Measurements from ENCODE around the gene UBD. TPM values are rescaled to one million over a fixed set of nuclear protein-coding genes. Genes with fewer than 3 reads are reported as not detected.

UBD gene
- total and polyA plus RNA-seq, 12 donors: 0.17 to 2.3 (median 0.77) TPM; not detected in 5

DNA sequence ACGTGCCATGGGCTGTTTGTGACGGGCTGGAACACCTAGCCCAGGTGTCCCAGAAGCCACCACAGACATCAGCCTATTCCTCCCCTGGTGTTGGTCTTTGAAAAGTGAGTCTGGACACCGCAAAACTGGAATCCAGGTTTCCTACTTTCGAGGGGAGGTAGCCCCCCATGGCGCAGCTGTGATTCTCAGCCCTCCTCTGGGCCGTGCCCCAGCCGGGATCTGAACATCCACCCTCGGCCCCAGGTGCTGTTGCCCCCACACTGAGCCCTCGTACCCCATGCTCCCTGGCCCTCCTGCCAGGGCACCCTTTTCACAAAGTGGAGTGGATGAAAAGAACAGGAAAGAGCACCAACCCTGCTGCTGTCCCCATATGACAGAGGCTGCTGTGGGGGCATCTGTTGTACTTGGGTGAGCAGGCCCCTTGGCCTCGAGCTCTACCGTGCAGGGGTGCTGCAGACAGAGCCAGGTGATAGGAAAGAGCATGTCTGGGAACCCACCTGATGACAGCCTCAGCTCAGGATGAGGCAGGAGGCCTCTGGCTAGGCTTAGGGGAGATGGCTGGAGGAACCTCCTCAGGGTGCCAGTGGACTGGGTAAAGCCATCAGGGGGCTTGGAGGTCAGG lies 53.0 kb downstream of the UBD start:
- no peak overlapping the region for H3K4me3 ChIP-seq
- WGBS, 4 donors: 68 to 79% (median 78%) methylated on average over 10 to 11 of the region's 11 CpGs
- no peak for DNase-seq
- no peak overlapping the region for H3K27ac ChIP-seq
- no peaks in the 10 kb centered on the region for H3K36me3 ChIP-seq (replicated peaks in 1 of 2)
- intact Hi-C loops (cut with DNase I): no loop called here
- TF ChIP-seq POLR2A (IDR thresholded peaks at IDR 0.05): no peak
- TF ChIP-seq, protein P1, sequence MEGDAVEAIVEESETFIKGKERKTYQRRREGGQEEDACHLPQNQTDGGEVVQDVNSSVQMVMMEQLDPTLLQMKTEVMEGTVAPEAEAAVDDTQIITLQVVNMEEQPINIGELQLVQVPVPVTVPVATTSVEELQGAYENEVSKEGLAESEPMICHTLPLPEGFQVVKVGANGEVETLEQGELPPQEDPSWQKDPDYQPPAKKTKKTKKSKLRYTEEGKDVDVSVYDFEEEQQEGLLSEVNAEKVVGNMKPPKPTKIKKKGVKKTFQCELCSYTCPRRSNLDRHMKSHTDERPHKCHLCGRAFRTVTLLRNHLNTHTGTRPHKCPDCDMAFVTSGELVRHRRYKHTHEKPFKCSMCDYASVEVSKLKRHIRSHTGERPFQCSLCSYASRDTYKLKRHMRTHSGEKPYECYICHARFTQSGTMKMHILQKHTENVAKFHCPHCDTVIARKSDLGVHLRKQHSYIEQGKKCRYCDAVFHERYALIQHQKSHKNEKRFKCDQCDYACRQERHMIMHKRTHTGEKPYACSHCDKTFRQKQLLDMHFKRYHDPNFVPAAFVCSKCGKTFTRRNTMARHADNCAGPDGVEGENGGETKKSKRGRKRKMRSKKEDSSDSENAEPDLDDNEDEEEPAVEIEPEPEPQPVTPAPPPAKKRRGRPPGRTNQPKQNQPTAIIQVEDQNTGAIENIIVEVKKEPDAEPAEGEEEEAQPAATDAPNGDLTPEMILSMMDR (IDR thresholded peaks at IDR 0.05): no peak
- H3K4me1 ChIP-seq (replicated peaks in 1 of 2): no peaks in the 10 kb centered on the region
- H3K27me3 ChIP-seq: no peaks in the 10 kb centered on the region
- no peaks in the 10 kb centered on the region for H3K9me3 ChIP-seq (replicated peaks in 1 of 3)

DNA sequence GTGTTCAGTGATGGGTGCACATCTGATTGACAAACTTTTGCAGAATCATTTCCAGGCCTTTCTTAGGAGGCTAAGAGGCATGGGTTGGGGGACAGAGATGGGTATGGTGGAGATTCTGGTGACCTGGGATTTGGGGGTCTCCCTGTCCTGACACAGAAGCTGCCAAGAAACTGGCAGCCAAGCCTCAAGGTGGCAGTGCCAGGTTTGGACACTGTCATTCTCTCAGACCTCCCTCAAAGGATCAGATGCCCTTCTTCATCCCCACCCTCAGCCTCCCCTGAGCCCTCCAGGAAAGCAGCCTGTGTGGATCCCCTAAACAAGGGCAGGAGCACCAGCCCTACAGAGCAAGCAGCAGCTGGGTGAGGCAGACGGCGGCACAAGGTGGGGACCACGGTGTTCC lies 53.7 kb downstream of the UBD start:
- intact Hi-C loops (cut with DNase I): no loop called here
- Histone ChIP-seq H3K9me3 (replicated peaks in 1 of 3) (no peaks in the 10 kb centered on the region), H3K4me3 (no peak overlapping the region), H3K36me3 (replicated peaks in 1 of 2) (no peaks in the 10 kb centered on the region), H3K27ac (no peak overlapping the region), H3K27me3 (no peaks in the 10 kb centered on the region), H3K4me1 (replicated peaks in 1 of 2) (no peaks in the 10 kb centered on the region)
- no peak for DNase-seq
- WGBS, 4 donors: 82 to 87% methylated on average over 3 of the region's 3 CpGs; no CpG with 5 or more reads in 2 of the 4 donors
- no peak for TF ChIP-seq POLR2A (IDR thresholded peaks at IDR 0.05)
- TF ChIP-seq, protein P1 (IDR thresholded peaks at IDR 0.05): no peak

Small RNA genes within 50 kb of the gene (small RNA-seq; reads per million reads assigned to genes)
- gene SNORD32B (1.3 to 1.9 reads per million in 2 donors), gene TMEM183AP1 (0 reads per million in 2 donors)

Other genes starting within 250 kb of the UBD start
- not detected for gene OR5V1, start 190.9 kb downstream of the UBD start, total RNA-seq
- not detected for gene OR5V1, start 190.9 kb downstream of the UBD start, polyA plus RNA-seq
- not detected for gene OR12D3, start 184.4 kb downstream of the UBD start, total RNA-seq
- not detected for gene OR12D3, start 184.4 kb downstream of the UBD start, polyA plus RNA-seq
- gene OR12D2, start 164.1 kb downstream of the UBD start, total RNA-seq: not detected
- gene OR12D2, start 164.1 kb downstream of the UBD start, polyA plus RNA-seq: not detected
- gene OR12D1, start 144.8 kb downstream of the UBD start, total RNA-seq: not detected
- gene OR12D1, start 144.8 kb downstream of the UBD start, polyA plus RNA-seq: not detected
- gene OR10C1, start 120.4 kb downstream of the UBD start, total RNA-seq: not detected
- gene OR10C1, start 120.4 kb downstream of the UBD start, polyA plus RNA-seq: not detected
- gene OR11A1, start 102.7 kb downstream of the UBD start, total RNA-seq: not detected
- not detected for gene OR11A1, start 102.7 kb downstream of the UBD start, polyA plus RNA-seq
- not detected for gene OR2H1, start 102.6 kb downstream of the UBD start, total RNA-seq
- not detected for gene OR2H1, start 102.6 kb downstream of the UBD start, polyA plus RNA-seq
- not detected for gene MAS1L, start 71.8 kb downstream of the UBD start, total RNA-seq
- gene MAS1L, start 71.8 kb downstream of the UBD start, polyA plus RNA-seq: not detected
- gene OR2H2, start 25.4 kb upstream of the UBD start, total RNA-seq: not detected
- gene OR2H2, start 25.4 kb upstream of the UBD start, polyA plus RNA-seq: not detected
- gene GABBR1, start 73.5 kb upstream of the UBD start, total RNA-seq: 10 to 100 TPM in 7 of 9 donors, 1 to 10 TPM in 2; 6.9 to 41.4 (median 16.4) TPM
- 10 to 100 TPM; 17.0 to 68.9 (median 49.6) TPM for gene GABBR1, start 73.5 kb upstream of the UBD start, polyA plus RNA-seq
- gene MOG, start 97.4 kb upstream of the UBD start, total RNA-seq: not detected
- not detected for gene MOG, start 97.4 kb upstream of the UBD start, polyA plus RNA-seq
- 1 to 10 TPM in 1 of 9 donors, under 1 TPM in 3, not detected in 5; 0.06 to 1.3 (median 0.73) TPM for gene ZFP57, start 121.4 kb upstream of the UBD start, total RNA-seq
- 1 to 10 TPM in 1 of 3 donors, not detected in 2; 1.9 TPM for gene ZFP57, start 121.4 kb upstream of the UBD start, polyA plus RNA-seq
- gene HLA-F, start 163.7 kb upstream of the UBD start, total RNA-seq: 100 to 1,000 TPM in 2 of 9 donors, 10 to 100 TPM in 6, 1 to 10 TPM in 1; 3.8 to 145 (median 78.3) TPM
- gene HLA-F, start 163.7 kb upstream of the UBD start, polyA plus RNA-seq: 100 to 1,000 TPM in 2 of 3 donors, 10 to 100 TPM in 1; 15.9 to 285 (median 171) TPM